Measurements from ENCODE around the gene AKT3. TPM values are rescaled to one million over a fixed set of nuclear protein-coding genes. Genes with fewer than 3 reads are reported as not detected.

The AKT3 gene
- total and polyA plus RNA-seq, 2 of the 8 experiments (the other 6 are each of a cell fraction or from before 2014, with no cell fraction given): 6.0 to 36.4 TPM

- Histone ChIP-seq H2AFZ (ENCODE audit: low read length) (no peak overlapping the region), H3K79me1 (ENCODE audit: low read depth, low read length) (no peaks in the 10 kb centered on the region), H2BK12ac (ENCODE audit: low read depth, low read length) (no peak overlapping the region), H3K9ac (replicated peaks in 1 of 4; ENCODE audit: extremely low read depth in 1 of 4, low read depth in 3 of 4, low read length in 3 of 4) (no peak overlapping the region), H3K56ac (replicated peaks; ENCODE audit: insufficient read length, low read depth, low read length) (no peak overlapping the region), H3K4me3 (ENCODE audit: extremely low read depth in 1 of 4, insufficient read depth in 2 of 4, low read depth in 3 of 4, low read length in 4 of 4) (no peak overlapping the region; a peak in 1 of 8 replicates), H4K8ac (ENCODE audit: extremely low read depth, insufficient read depth, low read length) (no peak overlapping the region), H3K36me3 (ENCODE audit: control insufficient read depth in 2 of 4, insufficient read depth in 4 of 4, low read length in 3 of 4) (no peaks in the 10 kb centered on the region), H3K23me2 (ENCODE audit: low read depth, low read length) (no peaks in the 10 kb centered on the region; the same call in 1 of the 2 replicates), H2BK15ac (ENCODE audit: low read length) (no peak overlapping the region), H3K79me2 (ENCODE audit: control insufficient read depth in 1 of 2, insufficient read depth in 2 of 2, low read length in 2 of 2) (no peaks in the 10 kb centered on the region), H3K9me3 (ENCODE audit: insufficient read depth in 2 of 2, low read depth in 1 of 2, low read length in 1 of 2) (no peaks in the 10 kb centered on the region), H4K5ac (ENCODE audit: insufficient read length, low read depth, low read length) (no peak overlapping the region), H4K91ac (replicated peaks; ENCODE audit: insufficient read length, low read length) (no peak overlapping the region), H2BK120ac (replicated peaks; ENCODE audit: low read depth, low read length) (no peak overlapping the region), H3K4ac (replicated peaks; ENCODE audit: insufficient read length, low read depth, low read length) (no peak overlapping the region), H2BK20ac (ENCODE audit: low read length) (no peak overlapping the region), H4K20me1 (replicated peaks in 1 of 2; ENCODE audit: control insufficient read depth in 1 of 2, insufficient read depth in 2 of 2, low read length in 2 of 2) (no peaks in the 10 kb centered on the region), H2BK5ac (ENCODE audit: low read depth, low read length) (no peak overlapping the region), H3K14ac (ENCODE audit: insufficient read length) (no peak overlapping the region), H3K4me1 (replicated peaks in 1 of 4; ENCODE audit: control insufficient read depth in 3 of 4, insufficient read depth in 4 of 4, low read length in 3 of 4) (peaks cover 15 to 38% (median 25%) of the 10 kb centered on the region in 4 experiments), H3K23ac (ENCODE audit: insufficient read length) (no peak overlapping the region), H3K18ac (ENCODE audit: extremely low read depth, low read length) (no peak overlapping the region; the same call in 1 of the 2 replicates), H3K27me3 (replicated peaks in 1 of 4; ENCODE audit: control insufficient read depth in 3 of 4, extremely low read depth in 1 of 4, insufficient read depth in 3 of 4, low read length in 3 of 4) (no peaks in the 10 kb centered on the region; a peak in 1 of 7 replicates), H3K4me2 (ENCODE audit: insufficient read depth in 1 of 2, low read depth in 2 of 2, low read length in 2 of 2) (peak overlapping the region; percentile 5 to 27; a peak in 1 of 4 replicates), H2AK5ac (ENCODE audit: low read depth, low read length) (no peak overlapping the region), H3K27ac (ENCODE audit: low read depth, low read length) (no peak overlapping the region)
- peak; percentile 44 to 55; a peak in 3 of 4 replicates for TF ChIP-seq RAD21 (IDR thresholded peaks at IDR 0.05 in 1 of 2, conservative IDR thresholded peaks at IDR 0.05 in 1 of 2; ENCODE audit: low read depth in 2 of 2, low read length in 2 of 2)
- peak in 1 of 3 experiments; percentile 25; a peak in 1 of 4 replicates for TF ChIP-seq CTCF (IDR thresholded peaks at IDR 0.05; ENCODE audit: control extremely low read depth in 1 of 3, insufficient read depth in 1 of 3, low read depth in 1 of 3, low read length in 3 of 3)
- TF ChIP-seq POLR2A (IDR thresholded peaks at IDR 0.05; ENCODE audit: control extremely low read depth in 1 of 2, low read depth in 2 of 2, low read length in 2 of 2): no peak
- CTCF ChIA-PET (ENCODE audit: partially characterized antibody): interaction anchor here (0.6 to 1.0 kb wide), 2 partner anchors 15 to 316 kb away, joined by 3 to 7 read pairs; no protein-coding TSS in a partner anchor
- POLR2A ChIA-PET (ENCODE audit: partially characterized antibody): no interaction called here
- FAIRE-seq (no peak), DNase-seq (ENCODE audit: low read depth in 1 of 2, low spot score in 2 of 2) (no peak)
- 31% methylated on average over 7 of the region's 7 CpGs; no CpG with 5 or more reads in 1 of the 2 experiments for WGBS, 2 experiments (ENCODE audit: extremely low coverage in 1 of 2, insufficient coverage in 1 of 2, insufficient read length in 1 of 2, insufficient replicate concordance in 2 of 2, low coverage in 1 of 2, low lambda C conversion rate in 2 of 2, missing lambda C conversion rate in 1 of 2)
These were observed 379.5 kb downstream of the AKT3 start for GRCh38 chr1:243470502-243470901.

Measured in H1 (cell line).